ENCODE data around the gene GYS1. TPM values are rescaled to one million over a fixed set of nuclear protein-coding genes. Genes with fewer than 3 reads are reported as not detected.

Gene GYS1
- total RNA-seq, 1 experiment from 2014 or later = 20.2 TPM

GRCh38 chr19:48947258-48947542, 45.9 kb downstream of the GYS1 start:
- BruUV-seq (replicated peaks) = no TSS peak
- POLR2A ChIA-PET = no interaction called here
- ATAC-seq (no peak), DNase-seq (ENCODE audit: low read depth, low spot score) (no peak)
- H3K27ac ChIP-seq (ENCODE audit: low read length) = no peak overlapping the region
- no peaks in the 10 kb centered on the region for H3K4me1 ChIP-seq (ENCODE audit: control insufficient read depth, insufficient read depth, low read length)
- H3K36me3 ChIP-seq (ENCODE audit: control insufficient read depth, insufficient read depth, low read length) = no peaks in the 10 kb centered on the region
- no peaks in the 10 kb centered on the region for H3K9me3 ChIP-seq (ENCODE audit: control insufficient read depth, insufficient read depth, low read depth, low read length)
- H3K4me3 ChIP-seq (ENCODE audit: low read depth in 2 of 2, low read length in 2 of 2) = no peak overlapping the region
- TF ChIP-seq CTCF (IDR thresholded peaks at IDR 0.05) (no peak), TCF7L2 (IDR thresholded peaks at IDR 0.05; ENCODE audit: low read depth, low read length) (no peak), SIN3A (IDR thresholded peaks at IDR 0.05; ENCODE audit: borderline replicate concordance, insufficient read depth, low read depth, low read length) (no peak), POLR2AphosphoS5 (IDR thresholded peaks at IDR 0.05; ENCODE audit: low read depth, low read length) (no peak)
- TF ChIP-seq, protein P1, sequence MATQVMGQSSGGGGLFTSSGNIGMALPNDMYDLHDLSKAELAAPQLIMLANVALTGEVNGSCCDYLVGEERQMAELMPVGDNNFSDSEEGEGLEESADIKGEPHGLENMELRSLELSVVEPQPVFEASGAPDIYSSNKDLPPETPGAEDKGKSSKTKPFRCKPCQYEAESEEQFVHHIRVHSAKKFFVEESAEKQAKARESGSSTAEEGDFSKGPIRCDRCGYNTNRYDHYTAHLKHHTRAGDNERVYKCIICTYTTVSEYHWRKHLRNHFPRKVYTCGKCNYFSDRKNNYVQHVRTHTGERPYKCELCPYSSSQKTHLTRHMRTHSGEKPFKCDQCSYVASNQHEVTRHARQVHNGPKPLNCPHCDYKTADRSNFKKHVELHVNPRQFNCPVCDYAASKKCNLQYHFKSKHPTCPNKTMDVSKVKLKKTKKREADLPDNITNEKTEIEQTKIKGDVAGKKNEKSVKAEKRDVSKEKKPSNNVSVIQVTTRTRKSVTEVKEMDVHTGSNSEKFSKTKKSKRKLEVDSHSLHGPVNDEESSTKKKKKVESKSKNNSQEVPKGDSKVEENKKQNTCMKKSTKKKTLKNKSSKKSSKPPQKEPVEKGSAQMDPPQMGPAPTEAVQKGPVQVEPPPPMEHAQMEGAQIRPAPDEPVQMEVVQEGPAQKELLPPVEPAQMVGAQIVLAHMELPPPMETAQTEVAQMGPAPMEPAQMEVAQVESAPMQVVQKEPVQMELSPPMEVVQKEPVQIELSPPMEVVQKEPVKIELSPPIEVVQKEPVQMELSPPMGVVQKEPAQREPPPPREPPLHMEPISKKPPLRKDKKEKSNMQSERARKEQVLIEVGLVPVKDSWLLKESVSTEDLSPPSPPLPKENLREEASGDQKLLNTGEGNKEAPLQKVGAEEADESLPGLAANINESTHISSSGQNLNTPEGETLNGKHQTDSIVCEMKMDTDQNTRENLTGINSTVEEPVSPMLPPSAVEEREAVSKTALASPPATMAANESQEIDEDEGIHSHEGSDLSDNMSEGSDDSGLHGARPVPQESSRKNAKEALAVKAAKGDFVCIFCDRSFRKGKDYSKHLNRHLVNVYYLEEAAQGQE (IDR thresholded peaks at IDR 0.05; ENCODE audit: insufficient read depth in 1 of 2, low read depth in 2 of 2, low read length in 1 of 2) = no peak
- no peaks in the 10 kb centered on the region for H3K27me3 ChIP-seq (ENCODE audit: control insufficient read depth, insufficient read depth, low read length)
- intact Hi-C loops (cut with micrococcal nuclease; ENCODE audit: unreplicated experiment) (no loop called here), in situ Hi-C loops (cut with HindIII; ENCODE audit: low pct_unique_long_range_greater_than_20kb, low sequenced_read_pairs) (no loop called here)
- CTCF ChIA-PET = no interaction called here

GRCh38 chr19:48946463-48947257, 46.4 kb downstream of the GYS1 start:
- DNase-seq (ENCODE audit: low read depth, low spot score) (no peak), ATAC-seq (no peak)
- ChIA-PET CTCF (no interaction called here), POLR2A (no interaction called here)
- Histone ChIP-seq H3K36me3 (ENCODE audit: control insufficient read depth, insufficient read depth, low read length) (no peaks in the 10 kb centered on the region), H3K4me1 (ENCODE audit: control insufficient read depth, insufficient read depth, low read length) (no peaks in the 10 kb centered on the region), H3K27me3 (ENCODE audit: control insufficient read depth, insufficient read depth, low read length) (no peaks in the 10 kb centered on the region), H3K27ac (ENCODE audit: low read length) (no peak overlapping the region), H3K9me3 (ENCODE audit: control insufficient read depth, insufficient read depth, low read depth, low read length) (no peaks in the 10 kb centered on the region), H3K4me3 (ENCODE audit: low read depth in 2 of 2, low read length in 2 of 2) (no peak overlapping the region)
- in situ Hi-C loops (cut with HindIII; ENCODE audit: low pct_unique_long_range_greater_than_20kb, low sequenced_read_pairs) (no loop called here), intact Hi-C loops (cut with micrococcal nuclease; ENCODE audit: unreplicated experiment) (no loop called here)
- TF ChIP-seq POLR2AphosphoS5 (IDR thresholded peaks at IDR 0.05; ENCODE audit: low read depth, low read length) = no peak
- TF ChIP-seq, protein P1 (IDR thresholded peaks at IDR 0.05; ENCODE audit: insufficient read depth in 1 of 2, low read depth in 2 of 2, low read length in 1 of 2) = no peak
- BruUV-seq (replicated peaks) = no TSS peak

All from Panc1 (cell line).